LNCaP clone FGC (cell line): ENCODE measurements around the gene SMPDL3A.
"Not testable (repeated sequence)": the region's sequence is repeated elsewhere in the genome, so short reads cannot be mapped to it uniquely, and the experiment has no call there.

Experiments used
- DNase-seq: peaks from one replicate; pipeline ENCODE4 v3.0.0-alpha.2; 2011; ENCODE audit warnings: low read depth
- H3K4me3 ChIP-seq: 2 replicates; pipeline ENCODE4 v1.5.1; 2011; ENCODE audit warnings: mild to moderate bottlenecking, low read depth, low read length, control low read depth
- CTCF ChIP-seq: IDR thresholded peaks from 2 replicates; pipeline ENCODE4 v1.5.1; 2012; ENCODE audit warnings: mild to moderate bottlenecking; ENCODE audit not compliant: control insufficient read depth, insufficient read depth; ENCODE audit errors: extremely low read depth

Gene SMPDL3A

GRCh38 chr6:122789182-122790027 lies at the start of gene SMPDL3A:
Gene SMPDL3A (plus strand): TSS chr6:122789258. CDS start chr6:122789347, 89 bp downstream.
- TF ChIP-seq CTCF = peak; percentile 55
- no peak for DNase-seq
- peak within 1 kb of the TSS; percentile 73 for H3K4me3 ChIP-seq

- no peak for TF ChIP-seq CTCF
- no peak for DNase-seq
- no peak overlapping the region for H3K4me3 ChIP-seq
These were observed 49.0 kb upstream of the SMPDL3A start for GRCh38 chr6:122740091-122740490.

GRCh38 chr6:122740936-122741335 lies 48.1 kb upstream of the SMPDL3A start:
- TF ChIP-seq CTCF = no peak
- DNase-seq = no peak
- H3K4me3 ChIP-seq = no peak overlapping the region

GRCh38 chr6:122744247-122744646 lies 44.8 kb upstream of the SMPDL3A start:
- TF ChIP-seq CTCF = peak; percentile 38
- DNase-seq, H3K4me3 ChIP-seq: not testable (repeated sequence)

GRCh38 chr6:122744856-122745255 lies 44.2 kb upstream of the SMPDL3A start:
- not testable (repeated sequence) for DNase-seq, H3K4me3 ChIP-seq

GRCh38 chr6:122746688-122747087 lies 42.4 kb upstream of the SMPDL3A start:
- no peak overlapping the region for H3K4me3 ChIP-seq
- no peak for DNase-seq
- no peak for TF ChIP-seq CTCF

- no peak for DNase-seq
- no peak overlapping the region for H3K4me3 ChIP-seq
- no peak for TF ChIP-seq CTCF
These were observed 41.5 kb upstream of the SMPDL3A start for GRCh38 chr6:122747573-122747972.

GRCh38 chr6:122748945-122749344 lies 40.1 kb upstream of the SMPDL3A start:
- DNase-seq, H3K4me3 ChIP-seq: not testable (repeated sequence)
